GM06990 (cell line): ENCODE data around the gene CASQ1.
A peak's percentile ranks its signal among the peaks of the same experiment; 100 is the strongest.

Experiments used
- DNase-seq: peaks from one replicate; pipeline ENCODE4 v3.0.0-alpha.2; 2011; ENCODE audit not compliant: insufficient read length; ENCODE audit errors: extremely low read depth
- H3K27me3 ChIP-seq: replicated peaks from 2 replicates; pipeline ENCODE4 v1.6.0; 2011; ENCODE audit warnings: low read length; ENCODE audit not compliant: control insufficient read depth, insufficient read depth
- H3K36me3 ChIP-seq: 2 replicates; pipeline ENCODE4 v1.5.1; 2011; ENCODE audit warnings: low read length; ENCODE audit not compliant: control insufficient read depth, insufficient read depth
- H3K4me3 ChIP-seq: replicated peaks from 2 replicates; pipeline ENCODE4 v1.5.1; 2011; ENCODE audit warnings: low read depth, mild to moderate bottlenecking, control low read depth, low read length
- TF ChIP-seq, protein P1 (sequence below): IDR thresholded peaks from 2 replicates; pipeline ENCODE4 v1.5.1; 2011; ENCODE audit warnings: low read length, control low read depth, mild to moderate bottlenecking, inconsistent platforms; ENCODE audit not compliant: insufficient read depth, poor library complexity, severe bottlenecking

Gene CASQ1

GRCh38 chr1:160205242-160206035, 15.1 kb downstream of the CASQ1 start, which contains the start of gene PEA15:
Gene PEA15, plus strand, starts transcription at chr1:160205384. Its CDS starts 6,161 bp downstream, at chr1:160211545.
- Histone ChIP-seq H3K27me3 (no peaks in the 10 kb centered on the region), H3K4me3 (peak within 1 kb of the TSS; percentile 99), H3K36me3 (peaks cover 21% of the 10 kb centered on the region)
- DNase-seq, result peak; percentile 68
- TF ChIP-seq, protein P1, sequence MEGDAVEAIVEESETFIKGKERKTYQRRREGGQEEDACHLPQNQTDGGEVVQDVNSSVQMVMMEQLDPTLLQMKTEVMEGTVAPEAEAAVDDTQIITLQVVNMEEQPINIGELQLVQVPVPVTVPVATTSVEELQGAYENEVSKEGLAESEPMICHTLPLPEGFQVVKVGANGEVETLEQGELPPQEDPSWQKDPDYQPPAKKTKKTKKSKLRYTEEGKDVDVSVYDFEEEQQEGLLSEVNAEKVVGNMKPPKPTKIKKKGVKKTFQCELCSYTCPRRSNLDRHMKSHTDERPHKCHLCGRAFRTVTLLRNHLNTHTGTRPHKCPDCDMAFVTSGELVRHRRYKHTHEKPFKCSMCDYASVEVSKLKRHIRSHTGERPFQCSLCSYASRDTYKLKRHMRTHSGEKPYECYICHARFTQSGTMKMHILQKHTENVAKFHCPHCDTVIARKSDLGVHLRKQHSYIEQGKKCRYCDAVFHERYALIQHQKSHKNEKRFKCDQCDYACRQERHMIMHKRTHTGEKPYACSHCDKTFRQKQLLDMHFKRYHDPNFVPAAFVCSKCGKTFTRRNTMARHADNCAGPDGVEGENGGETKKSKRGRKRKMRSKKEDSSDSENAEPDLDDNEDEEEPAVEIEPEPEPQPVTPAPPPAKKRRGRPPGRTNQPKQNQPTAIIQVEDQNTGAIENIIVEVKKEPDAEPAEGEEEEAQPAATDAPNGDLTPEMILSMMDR, result no peak

DNA sequence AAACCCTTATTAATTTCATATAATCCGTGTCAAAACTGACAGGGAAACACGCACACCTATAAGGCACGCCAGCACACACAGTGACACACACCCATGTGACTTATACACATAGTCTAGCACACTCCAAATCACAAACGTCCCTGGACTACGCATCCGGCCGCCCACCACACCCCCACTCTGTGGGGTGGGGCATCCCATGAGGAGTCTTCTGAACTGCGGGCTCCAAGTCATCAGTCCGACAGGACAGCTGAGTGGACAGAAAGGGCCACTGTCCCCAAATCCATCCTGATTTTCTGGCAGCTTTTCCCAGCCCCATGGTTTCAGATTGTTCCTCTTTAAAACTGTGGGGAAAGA, 15.6 kb downstream of the CASQ1 start:
- TF ChIP-seq, protein P1, result no peak
- peak overlapping the region; percentile 99 for H3K4me3 ChIP-seq
- peak; percentile 51 for DNase-seq
- no peaks in the 10 kb centered on the region for H3K27me3 ChIP-seq
- peaks cover 24% of the 10 kb centered on the region for H3K36me3 ChIP-seq

DNA sequence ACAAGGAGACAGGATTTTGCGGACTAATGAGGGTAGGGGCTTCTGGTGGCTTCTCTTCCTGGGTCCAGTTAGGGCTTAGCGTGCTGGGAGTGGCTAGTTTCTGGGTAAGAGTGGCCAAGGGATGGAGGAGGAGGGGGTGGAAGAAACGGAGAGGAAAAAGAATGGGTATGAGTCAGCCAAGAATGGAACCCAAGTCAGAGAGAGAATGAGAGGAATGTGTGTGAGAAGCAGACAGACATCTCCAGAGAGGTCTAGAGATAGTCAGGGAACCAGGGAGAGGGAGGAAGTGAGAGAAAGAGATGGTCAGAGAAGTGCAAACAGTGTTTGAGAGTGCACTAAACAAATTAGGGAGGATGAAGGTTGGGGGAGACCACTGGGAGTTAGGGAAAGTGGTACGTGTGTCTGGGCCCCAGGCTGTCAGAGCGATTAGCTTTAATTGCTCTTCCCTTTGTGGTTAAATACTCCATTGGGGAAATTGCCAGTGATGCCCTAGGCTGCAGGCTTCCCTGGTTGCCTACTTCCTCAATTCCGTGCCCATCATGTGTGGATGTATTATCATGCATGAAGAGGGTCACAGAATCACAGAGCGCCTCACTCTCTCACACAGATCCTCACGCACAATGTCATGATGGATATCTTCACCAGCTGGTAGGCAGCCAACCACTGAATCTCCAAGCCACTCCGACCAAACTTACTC, 16.2 kb downstream of the CASQ1 start:
- Histone ChIP-seq H3K36me3 (peaks cover 28% of the 10 kb centered on the region), H3K4me3 (peak overlapping the region; percentile 99), H3K27me3 (no peaks in the 10 kb centered on the region)
- DNase-seq, result no peak
- TF ChIP-seq, protein P1, result no peak

- no peak for DNase-seq
- Histone ChIP-seq H3K4me3 (peak overlapping the region; percentile 99), H3K27me3 (no peaks in the 10 kb centered on the region), H3K36me3 (peaks cover 30% of the 10 kb centered on the region)
- TF ChIP-seq, protein P1, result no peak
Measured at GRCh38 chr1:160207118-160207650, 16.8 kb downstream of the CASQ1 start.

GRCh38 chr1:160207771-160208556, 17.6 kb downstream of the CASQ1 start:
- no peaks in the 10 kb centered on the region for H3K27me3 ChIP-seq
- no peak for DNase-seq
- peaks cover 37% of the 10 kb centered on the region for H3K36me3 ChIP-seq
- TF ChIP-seq, protein P1, result no peak
- H3K4me3 ChIP-seq, result no peak overlapping the region
